HG02973 (cell line): ENCODE measurements around the gene BAIAP2.

Experiments used
- ATAC-seq: cut with Tn5 transposase; IDR thresholded peaks from one replicate; pipeline ENCODE4 v1.9.1; 2021; ENCODE audit warnings: moderate library complexity; ENCODE audit not compliant: unreplicated experiment

BAIAP2 gene

GRCh38 chr17:81121841-81122733, 87.1 kb downstream of the BAIAP2 start:
- no peak for ATAC-seq

GRCh38 chr17:81123052-81124048, 88.4 kb downstream of the BAIAP2 start:
- no peak for ATAC-seq

DNA sequence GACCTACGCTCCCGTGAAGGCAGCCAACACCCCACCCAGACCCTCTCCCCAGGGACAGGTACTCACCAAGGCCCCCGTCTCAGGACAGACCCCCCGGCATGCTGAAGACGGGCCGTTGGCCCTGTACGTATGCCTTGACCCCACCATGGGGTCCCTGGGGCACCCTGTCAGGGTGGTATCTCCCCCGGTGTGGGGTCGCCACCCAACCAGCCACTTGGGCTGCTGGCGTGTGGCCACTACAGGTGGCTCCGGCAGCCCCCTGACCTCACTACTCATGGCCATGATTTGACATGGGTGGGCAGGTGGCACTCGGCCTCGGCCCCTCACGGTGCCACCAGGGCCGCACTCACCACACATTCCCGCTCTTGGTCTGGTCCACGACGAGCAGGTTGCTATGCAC, 89.4 kb downstream of the BAIAP2 start:
- ATAC-seq, result no peak

DNA sequence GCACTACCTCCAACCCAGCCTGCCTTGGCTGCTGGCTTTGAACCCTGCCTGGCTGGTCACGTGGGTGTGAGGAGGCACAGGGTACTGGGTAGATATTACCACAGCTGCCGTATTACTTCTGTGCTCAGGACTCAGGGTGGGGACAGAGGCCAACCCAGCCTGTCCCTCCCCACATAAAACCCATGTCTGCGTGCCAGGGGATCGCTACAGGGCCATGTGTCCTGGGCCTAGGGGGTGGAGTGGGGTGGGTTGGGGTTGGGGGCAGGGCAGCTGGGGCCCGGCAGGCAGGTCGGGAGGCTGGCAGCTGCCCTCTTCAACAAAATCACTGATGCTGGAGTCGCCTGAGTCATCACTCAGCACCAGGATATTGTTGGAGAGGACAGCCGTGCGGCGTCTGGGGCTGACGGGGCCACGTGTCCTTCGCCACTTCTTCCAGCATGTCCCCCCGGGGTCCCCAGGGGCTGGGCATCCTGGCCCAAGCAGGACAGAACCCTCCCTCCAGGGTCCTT, 90.7 kb downstream of the BAIAP2 start:
- ATAC-seq, result no peak

DNA sequence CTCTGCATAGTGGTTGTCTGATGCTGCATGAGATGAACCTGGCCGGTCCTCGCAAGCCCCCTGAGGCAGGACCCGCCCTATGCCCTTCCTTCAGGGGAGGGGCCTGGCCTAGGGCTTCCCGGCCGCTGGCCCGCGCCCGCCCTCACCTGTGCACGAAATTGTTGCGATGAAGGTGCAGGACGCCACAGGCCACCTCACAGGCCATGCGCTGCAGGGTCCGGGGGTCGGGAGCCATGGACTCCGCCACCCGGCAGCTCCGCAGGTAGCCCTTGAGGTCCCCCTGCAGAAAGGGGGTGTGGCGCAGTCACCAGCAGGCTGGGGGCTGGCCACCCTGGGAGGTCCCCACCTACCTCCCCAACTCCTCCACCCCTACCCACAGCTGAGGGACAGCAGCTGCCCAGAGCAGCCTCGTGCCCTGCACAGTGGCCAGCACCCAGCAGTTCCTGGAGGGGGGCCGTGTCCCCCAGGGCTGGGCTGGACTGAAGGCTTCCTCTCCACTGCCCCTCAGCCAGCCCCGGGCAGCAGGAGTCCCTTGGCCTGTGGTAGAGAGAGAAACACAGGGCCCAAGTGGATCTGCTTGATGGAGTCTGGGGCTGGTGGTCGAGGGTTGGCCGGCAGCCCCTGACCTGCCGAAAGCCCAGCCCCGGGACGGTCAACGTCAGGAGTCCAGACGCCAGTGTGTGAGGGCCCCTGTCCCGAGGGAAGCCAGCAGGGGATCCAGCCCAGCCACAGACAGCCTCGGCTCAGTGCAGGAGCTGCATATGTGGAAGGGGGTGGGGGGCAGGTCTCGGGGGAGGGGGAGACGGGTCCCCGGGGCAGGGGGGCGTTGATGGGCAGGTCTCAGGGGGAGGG, 91.6 kb downstream of the BAIAP2 start:
- no peak for ATAC-seq

DNA sequence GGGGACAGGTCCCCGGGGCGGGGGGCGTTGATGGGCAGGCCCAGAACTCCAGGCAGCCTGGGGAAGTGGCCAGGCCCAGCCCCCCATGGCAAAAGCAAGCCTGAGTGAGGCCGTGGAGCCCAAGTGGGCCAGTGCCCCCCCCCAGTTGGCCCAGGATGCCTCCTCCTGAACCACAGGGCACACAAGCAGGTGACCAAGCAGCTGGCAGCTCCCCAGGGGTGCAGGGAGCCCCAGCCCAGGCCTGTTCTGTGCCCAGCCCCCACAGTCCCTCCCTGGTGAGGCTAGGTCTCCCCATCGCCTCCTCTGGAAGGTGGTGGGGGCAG, 92.1 kb downstream of the BAIAP2 start:
- ATAC-seq, result no peak

- ATAC-seq, result no peak
These were observed 92.7 kb downstream of the BAIAP2 start for GRCh38 chr17:81127526-81128177.

DNA sequence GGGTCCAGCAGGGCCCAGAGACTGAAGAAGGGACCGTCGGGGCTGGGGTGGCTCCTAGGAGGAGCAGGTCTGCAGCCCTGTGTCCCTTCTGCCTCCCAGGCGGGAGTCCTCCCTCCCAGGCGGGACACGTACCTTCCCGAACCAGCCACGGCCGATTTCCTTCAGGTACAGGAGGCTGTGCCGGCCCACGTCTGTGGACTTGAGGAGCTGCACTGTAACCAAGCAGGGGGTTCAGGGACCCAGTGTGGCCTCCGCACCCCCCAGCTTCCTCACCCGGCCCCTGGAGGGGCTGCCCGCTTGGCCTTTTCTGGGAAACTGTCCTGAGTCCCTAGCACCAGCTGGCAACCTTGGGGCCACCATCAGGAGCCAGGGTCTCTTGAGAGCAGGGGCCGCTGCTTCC, 93.4 kb downstream of the BAIAP2 start:
- ATAC-seq, result no peak

DNA sequence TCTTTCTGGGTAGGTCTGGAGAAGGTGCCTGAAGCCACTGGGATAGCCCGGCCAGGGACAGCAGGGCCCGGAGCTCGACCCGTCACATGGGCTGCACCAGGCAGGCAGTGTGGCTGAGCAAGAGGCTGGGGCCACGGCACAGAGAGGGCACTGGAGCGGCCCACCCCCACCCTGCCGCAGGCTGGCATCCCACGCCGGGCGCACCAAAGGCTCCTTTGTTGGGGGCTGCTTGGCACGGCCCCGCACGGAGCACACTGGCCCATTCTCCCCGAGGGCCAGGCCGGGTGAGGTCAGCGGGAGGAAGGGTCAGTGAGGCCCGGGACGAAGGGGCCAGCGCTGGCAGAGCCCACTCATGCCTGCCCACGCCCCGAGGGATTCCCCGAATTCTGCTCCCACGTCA, 93.8 kb downstream of the BAIAP2 start:
- ATAC-seq, result no peak

DNA sequence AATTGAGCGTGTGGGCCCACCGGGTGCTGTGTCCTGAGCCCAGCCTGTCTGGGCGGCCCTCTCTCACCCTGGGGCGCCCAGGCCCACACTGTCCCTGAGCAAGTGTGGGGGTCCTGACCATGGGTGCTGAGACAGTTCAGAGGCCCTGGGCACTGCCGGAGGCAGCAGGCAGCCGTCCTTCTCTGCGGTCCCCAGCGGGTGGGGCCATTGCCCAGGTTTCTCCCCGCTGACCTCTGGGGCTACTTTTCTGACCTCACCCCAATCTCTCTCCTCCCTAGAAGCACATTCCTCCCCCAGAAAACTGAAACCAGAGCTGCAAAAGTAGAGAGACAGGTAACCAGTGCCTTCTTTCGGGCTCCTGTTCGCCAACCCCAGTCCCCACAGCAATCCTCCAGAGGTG, 94.3 kb downstream of the BAIAP2 start:
- no peak for ATAC-seq

- no peak for ATAC-seq
These were observed 94.9 kb downstream of the BAIAP2 start for GRCh38 chr17:81129711-81130367.

DNA sequence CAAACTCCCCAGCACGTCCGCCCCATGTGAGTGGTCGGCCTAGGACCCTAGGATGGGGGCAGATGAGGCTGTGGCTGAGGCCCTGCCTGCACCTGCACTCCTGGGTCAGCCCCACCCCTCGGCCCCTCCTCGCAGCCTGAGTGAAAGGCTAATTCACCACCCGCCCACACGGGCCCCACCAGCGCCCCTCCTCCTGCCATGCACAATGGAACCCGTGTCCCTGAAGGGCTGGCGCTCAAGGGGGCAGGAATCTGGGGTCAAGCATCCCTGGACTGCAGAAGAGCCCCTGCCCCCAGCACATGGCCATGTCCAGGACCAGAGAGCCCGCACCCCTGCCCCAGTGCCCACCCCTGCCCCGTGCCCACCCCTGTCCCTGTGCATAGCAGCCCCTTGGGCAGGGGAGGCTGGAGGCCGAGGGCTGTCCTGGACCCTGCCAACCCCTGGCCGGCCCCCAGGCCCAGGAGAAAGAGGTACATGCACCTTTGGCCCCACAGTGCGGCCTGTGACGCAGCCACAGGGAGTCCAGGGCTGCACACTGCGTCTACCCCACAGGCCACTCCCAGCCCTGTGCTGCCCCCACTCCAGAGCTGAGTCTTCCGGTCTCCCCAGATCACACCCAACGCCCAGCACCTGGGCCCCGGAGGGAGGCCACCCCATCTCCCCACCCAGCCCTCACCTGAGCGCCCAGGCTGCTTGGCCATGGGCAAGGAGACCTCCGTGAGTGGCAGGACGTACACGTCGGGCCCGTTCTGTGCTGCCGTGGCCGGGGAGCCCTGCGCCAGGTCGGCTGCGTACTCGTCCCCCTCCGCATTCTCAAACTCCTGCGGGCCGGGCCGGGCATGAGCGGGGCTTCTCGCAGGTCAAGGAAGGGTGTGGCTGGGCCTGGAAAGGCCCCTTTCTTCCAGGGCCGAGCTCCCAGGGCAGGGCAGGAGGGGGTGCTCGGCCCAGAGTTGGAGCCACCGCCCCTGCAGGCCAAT, 95.7 kb downstream of the BAIAP2 start:
- ATAC-seq, result no peak

DNA sequence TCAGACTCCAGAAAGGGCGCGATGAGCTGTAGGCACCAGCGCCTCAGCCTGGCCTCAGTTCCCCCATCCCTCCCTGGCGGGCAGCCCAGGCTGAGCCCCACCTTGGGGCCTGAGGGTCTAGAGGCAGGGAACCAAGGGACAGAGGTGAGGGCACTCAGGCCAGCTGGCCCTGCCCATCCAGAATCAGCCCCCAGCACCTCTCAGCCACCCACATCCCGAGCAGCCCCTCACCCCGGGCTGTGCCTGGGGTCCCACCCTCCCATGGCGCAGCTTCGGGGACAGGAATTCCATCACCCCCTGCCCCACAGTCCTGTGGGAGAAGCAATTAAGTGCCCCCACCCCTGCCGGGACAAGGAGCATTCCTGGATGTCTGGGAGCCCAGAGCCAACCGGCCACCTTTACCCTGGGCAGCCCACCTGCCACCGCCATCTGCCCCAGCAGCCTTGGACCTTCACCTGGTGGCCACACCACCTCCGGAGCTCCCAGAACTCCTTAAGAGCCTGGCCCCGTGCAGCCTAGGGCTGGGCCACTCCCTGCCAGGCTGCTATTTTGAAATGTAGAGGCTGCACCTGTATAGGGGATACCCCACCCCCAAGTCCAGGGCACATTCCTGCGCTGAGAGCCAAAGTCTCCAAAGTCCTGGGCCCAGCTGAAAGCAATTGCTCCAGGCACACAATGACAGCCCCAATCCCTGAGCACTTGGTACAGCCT, 96.7 kb downstream of the BAIAP2 start:
- no peak for ATAC-seq

DNA sequence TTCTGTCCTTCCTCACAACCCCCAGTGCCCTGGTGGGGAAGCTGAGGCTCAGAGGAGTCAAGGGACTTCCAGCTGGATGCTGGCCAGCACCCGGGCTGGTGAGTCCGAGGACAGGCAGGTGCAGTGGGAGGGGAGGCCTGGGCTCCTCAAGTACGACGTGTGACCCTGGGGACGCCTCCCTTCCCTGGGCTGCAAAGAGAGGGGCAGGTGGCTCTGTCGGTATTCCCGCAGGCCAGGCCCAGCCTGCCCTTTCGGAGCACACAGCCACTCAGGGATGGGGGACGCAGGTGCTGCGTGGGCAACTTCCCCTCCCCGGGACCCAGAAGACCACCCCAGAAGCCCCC, 97.2 kb downstream of the BAIAP2 start:
- no peak for ATAC-seq

DNA sequence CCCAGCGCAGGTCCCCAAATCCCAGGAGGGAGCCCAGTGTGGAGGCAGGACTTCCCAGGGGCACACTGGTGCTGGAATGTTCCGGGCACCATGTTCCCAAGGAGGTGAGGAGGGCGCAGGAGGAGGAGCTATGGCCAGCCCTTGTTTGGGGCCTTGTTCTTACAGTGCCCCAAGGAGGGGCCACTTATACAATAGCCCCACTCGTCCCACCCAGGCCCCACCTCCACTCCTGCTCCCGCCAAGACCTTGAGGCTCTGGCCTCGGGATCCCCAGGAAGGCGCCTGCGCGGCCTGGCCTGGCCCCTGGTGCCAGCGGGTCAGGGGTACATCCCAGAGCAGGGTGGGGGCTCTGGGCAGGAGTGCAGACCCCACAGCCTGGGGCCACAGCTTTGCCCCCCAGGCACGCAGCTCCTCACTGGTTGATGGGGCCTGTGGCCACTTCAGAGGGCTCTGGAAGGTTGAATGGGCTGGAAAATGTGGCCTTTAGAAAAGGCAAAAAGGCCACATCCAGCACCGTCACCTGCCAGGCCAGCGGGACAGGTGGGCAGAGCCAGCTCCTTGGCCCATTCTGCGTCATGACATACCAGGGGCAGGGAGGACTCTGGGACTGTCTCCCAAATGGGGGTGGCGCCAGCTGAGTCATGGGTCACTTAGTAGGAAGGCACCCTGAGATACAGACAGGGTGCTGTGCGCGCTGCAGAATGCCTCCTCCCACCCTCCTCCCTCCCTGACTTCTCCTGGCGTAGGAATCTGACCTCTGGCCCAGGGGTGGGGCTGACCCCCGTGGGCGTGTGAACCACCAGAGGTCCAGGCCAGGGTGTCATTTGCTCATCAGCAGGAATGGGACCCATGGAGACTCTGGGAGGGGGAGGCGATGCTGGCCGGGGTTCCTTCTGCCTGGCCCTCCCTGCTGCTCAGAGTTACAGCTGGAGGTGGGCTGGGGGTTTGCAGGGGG, 98.1 kb downstream of the BAIAP2 start:
- ATAC-seq, result no peak

DNA sequence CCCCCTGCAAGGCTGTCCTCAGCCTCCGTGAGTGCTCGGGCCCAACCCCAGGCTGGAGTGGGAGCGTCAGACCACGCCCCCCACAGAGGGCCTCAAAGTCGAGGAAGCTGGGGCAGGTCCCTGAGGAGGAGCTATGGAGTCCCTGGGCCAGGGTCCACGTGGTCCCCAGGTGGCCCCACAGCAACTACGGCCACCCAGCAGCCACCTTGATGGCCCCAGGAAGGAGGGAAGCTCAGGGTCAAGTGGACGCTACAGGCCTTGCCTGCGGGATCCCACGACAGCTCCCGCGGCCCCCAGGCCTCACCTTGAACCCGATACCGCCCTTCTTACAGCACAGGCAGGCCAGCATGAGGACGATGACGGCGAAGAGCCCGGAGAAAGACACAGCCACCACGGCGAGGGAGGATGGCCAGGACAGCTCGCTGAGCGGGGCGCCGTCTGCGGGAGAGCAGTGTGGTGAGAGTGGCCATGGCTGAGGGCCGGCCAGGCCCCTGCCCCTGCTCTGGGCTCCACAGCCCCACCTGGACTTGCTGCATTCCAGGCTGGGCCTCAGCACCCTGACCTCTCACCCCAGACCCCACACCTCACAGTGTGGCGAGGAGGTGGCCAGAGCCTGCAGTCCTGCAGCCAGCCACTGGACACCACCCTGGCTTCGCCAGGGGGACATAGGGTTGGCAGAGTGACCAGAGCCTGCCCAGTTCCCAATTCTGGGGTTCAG, 99.3 kb downstream of the BAIAP2 start:
- no peak for ATAC-seq
